NCI-H345 treated with DMSO at 0.1 percent for 48 hours (cell line): Measurements from ENCODE around the gene ZNF598.

Source experiments
- DNase-seq: peaks from one replicate; lab custom pipeline; 2025; ENCODE audit not compliant: unreplicated experiment; lab: John Stamatoyannopoulos, UW

Gene ZNF598

GRCh38 chr16:2008009-2008526 lies 1.6 kb downstream of the ZNF598 start:
- no peak for DNase-seq

GRCh38 chr16:2007081-2007836 lies 2.4 kb downstream of the ZNF598 start:
- no peak for DNase-seq

- DNase-seq: no peak
Observed at GRCh38 chr16:2006317-2006716, 3.3 kb downstream of the ZNF598 start.

- no peak for DNase-seq
Observed at GRCh38 chr16:2005646-2006045, 4.0 kb downstream of the ZNF598 start.

- no peak for DNase-seq
Observed at GRCh38 chr16:2004795-2005517, 4.7 kb downstream of the ZNF598 start.

- peak; percentile 86 for DNase-seq
Observed at GRCh38 chr16:2003827-2004641, 5.6 kb downstream of the ZNF598 start.

GRCh38 chr16:2003231-2003826 lies 6.3 kb downstream of the ZNF598 start:
- DNase-seq: no peak

GRCh38 chr16:2002406-2003230 lies 7.0 kb downstream of the ZNF598 start:
- no peak for DNase-seq

GRCh38 chr16:2001456-2002355 lies 7.9 kb downstream of the ZNF598 start:
- DNase-seq: no peak

- DNase-seq: no peak
Observed at GRCh38 chr16:2001035-2001434, 8.6 kb downstream of the ZNF598 start.

- DNase-seq: no peak
Observed at GRCh38 chr16:1999866-2000514, 9.6 kb downstream of the ZNF598 start.

- DNase-seq: no peak
Observed at GRCh38 chr16:1998852-1999801, 10.5 kb downstream of the ZNF598 start.

GRCh38 chr16:1998360-1998835 lies 11.2 kb downstream of the ZNF598 start:
- no peak for DNase-seq

GRCh38 chr16:1997494-1998359 lies 11.9 kb downstream of the ZNF598 start:
- DNase-seq: no peak

- no peak for DNase-seq
Observed at GRCh38 chr16:1993731-1994131, 15.9 kb downstream of the ZNF598 start.

- DNase-seq: no peak
Observed at GRCh38 chr16:1992704-1993317, 16.8 kb downstream of the ZNF598 start.
